GM10847 (cell line): ENCODE measurements around the gene PCDHB5.
"Not testable (repeated sequence)": the region's sequence is repeated elsewhere in the genome, so short reads cannot be mapped to it uniquely, and the experiment has no call there.

Source experiments
- POLR2A ChIP-seq: IDR thresholded peaks from 2 replicates; pipeline ENCODE4 v1.6.1; 2011; ENCODE audit not compliant: insufficient read length; ENCODE audit errors: extremely low read depth

PCDHB5 gene

DNA sequence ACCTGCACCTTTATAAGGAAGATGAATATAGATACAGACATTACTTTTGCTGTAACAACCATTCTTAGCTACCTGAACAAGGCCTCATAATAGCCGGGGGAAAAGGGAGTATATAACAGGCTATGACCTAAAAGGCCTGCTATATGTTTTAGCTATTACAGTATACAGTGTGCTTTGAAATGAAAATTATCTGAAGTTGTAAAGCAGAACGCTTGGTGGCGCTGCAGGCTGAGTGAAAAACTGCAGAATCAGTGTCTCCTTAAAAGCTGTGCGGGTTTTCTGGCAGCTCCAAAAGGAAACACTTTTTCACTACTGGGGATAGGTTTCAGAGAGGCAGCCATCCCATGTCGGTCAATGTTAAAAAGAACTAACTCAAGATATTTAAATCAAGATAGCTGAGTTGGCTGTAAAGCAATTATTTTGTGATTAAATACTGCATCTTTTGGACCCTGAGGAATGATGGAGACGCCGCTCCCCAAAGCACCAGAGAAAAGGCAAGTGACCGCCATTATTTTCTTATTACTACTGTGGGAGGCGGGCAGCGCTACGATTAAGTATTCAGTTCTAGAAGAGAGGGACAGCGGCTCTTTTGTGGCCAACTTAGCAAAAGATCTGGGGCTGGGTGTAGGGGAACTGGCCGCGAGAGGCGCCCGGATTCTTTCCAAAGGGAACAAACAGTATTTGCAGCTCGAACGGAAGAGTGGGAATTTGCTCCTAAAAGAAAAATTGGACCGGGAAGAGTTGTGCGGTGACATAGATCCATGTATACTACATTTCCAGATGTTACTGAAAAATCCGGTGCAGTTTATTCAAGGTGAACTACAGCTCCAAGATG, 20.8 kb downstream of the PCDHB5 start:
- TF ChIP-seq POLR2A, result no peak

GRCh38 chr5:141172381-141173204, 37.6 kb downstream of the PCDHB5 start, which contains the start of gene PCDHB7:
TSS of gene PCDHB7 (plus strand) at chr5:141172644. CDS start at chr5:141172836, 192 bp downstream.
- no peak for TF ChIP-seq POLR2A

DNA sequence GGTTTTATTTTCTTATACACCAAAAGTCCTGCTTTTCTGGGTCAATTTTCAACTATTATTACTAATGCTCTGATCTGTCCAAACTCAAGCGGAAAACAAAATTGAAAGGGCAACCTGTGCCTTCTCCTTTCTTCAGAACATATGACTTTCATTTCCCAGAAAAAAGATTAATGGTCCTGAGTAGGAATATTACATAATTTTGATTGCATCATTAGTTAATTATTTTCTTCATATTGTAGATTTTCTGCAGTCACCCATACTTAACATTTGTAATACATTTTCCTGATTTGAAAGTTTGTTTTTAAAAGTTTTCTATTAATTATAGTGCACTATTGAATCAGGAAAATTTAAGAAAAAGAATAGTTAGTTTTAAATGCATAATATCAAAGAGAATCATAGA, 40.9 kb downstream of the PCDHB5 start:
- TF ChIP-seq POLR2A, result no peak

DNA sequence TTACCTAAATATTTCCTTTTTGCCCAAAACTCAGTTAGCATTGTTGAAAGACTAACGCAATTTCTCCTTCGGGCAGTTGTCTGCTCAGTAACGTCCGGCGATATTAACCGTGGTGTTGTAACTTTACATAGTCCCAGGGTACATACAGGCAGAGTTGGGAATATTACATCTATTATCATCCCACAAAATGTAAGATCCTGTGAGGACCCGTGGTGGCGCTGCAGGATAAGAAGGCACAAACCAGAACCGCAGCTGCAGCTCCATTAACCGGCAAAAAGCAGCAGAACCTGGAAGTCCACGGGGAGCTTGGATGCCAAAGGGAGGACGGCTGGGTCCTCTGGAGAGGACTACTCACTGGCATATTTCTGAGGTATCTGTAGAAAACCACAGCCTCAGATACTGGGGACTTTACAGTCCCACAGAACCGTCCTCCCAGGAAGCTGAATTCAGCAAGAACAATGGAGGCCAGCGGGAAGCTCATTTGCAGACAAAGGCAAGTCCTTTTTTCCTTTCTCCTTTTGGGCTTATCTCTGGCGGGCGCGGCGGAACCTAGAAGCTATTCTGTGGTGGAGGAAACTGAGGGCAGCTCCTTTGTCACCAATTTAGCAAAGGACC, 42.7 kb downstream of the PCDHB5 start, which contains the start of gene PCDHB8:
Gene PCDHB8, plus strand, starts transcription at position 214 of the 615 bp plus-strand sequence. Its CDS starts 245 bp downstream, at position 459.
- not testable (repeated sequence) for TF ChIP-seq POLR2A

GRCh38 chr5:141180313-141180712, 45.3 kb downstream of the PCDHB5 start:
- TF ChIP-seq POLR2A, result no peak

DNA sequence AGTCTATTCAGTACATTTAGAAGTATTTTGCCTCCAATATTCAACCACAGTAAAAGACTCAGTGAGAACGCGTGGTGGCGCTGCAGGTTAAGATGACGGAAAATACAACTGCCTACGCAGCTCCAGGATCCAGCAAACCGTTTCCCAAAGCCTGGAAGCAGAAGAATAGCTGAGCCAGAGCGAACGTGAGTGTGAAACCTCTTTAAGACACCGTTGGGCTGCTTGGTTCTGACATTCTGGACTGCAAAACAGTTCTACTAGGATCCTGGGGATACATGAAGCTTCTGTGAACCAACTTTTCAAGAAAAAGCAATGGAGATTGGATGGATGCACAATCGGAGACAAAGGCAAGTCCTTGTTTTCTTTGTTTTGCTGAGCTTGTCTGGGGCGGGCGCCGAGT, 47.2 kb downstream of the PCDHB5 start, which contains the start of gene PCDHB16:
Gene PCDHB16, plus strand, starts transcription at position 140 of the 400 bp plus-strand sequence. Its CDS starts 173 bp downstream, at position 313.
- TF ChIP-seq POLR2A, result no peak

- no peak for TF ChIP-seq POLR2A
These were observed 52.0 kb downstream of the PCDHB5 start, which contains the start of gene PCDHB9 for GRCh38 chr5:141186897-141187512. TSS of gene PCDHB9 (plus strand) at chr5:141187161. CDS start at chr5:141187319, 158 bp downstream.
